Astrocyte (in vitro differentiated cells and primary cell): Measurements from ENCODE around the gene CHIC2. TPM values are rescaled to one million over a fixed set of nuclear protein-coding genes. Genes with fewer than 3 reads are reported as not detected.

Experiments used
- DNase-seq: peaks from one replicate; pipeline ENCODE4 v3.0.0-alpha.2; 2010; ENCODE audit warnings: low read depth
- FAIRE-seq: peaks from 2 replicates; lab custom pipeline; 2011; peaks lifted over from hg19 to GRCh38; lab: Jason Lieb, UNC
- H2AFZ ChIP-seq: 2 replicates; pipeline ENCODE4 v1.6.0; 2012; ENCODE audit warnings: low read depth, low read length, inconsistent platforms
- H3K27ac ChIP-seq: 2 replicates; pipeline ENCODE4 v1.5.1; 2011; ENCODE audit warnings: low read depth, low read length, inconsistent platforms
- H3K27me3 ChIP-seq: 2 replicates; pipeline ENCODE4 v1.6.0; 2011; ENCODE audit warnings: low read length, inconsistent platforms; ENCODE audit not compliant: insufficient read depth
- H3K36me3 ChIP-seq: 2 replicates; pipeline ENCODE4 v1.5.1; 2011; ENCODE audit warnings: low read length, inconsistent platforms; ENCODE audit not compliant: insufficient read depth
- H3K4me1 ChIP-seq: 2 replicates; pipeline ENCODE4 v1.5.1; 2011; ENCODE audit warnings: low read length, inconsistent platforms; ENCODE audit not compliant: insufficient read depth
- H3K4me2 ChIP-seq: 2 replicates; pipeline ENCODE4 v1.6.0; 2012; ENCODE audit warnings: low read length, inconsistent platforms
- H3K4me3 ChIP-seq: 2 replicates; pipeline ENCODE4 v1.5.1; 2011; ENCODE audit warnings: low read depth, mild to moderate bottlenecking, low read length, inconsistent platforms; ENCODE audit not compliant: insufficient read depth
- H3K79me2 ChIP-seq: 2 replicates; pipeline ENCODE4 v1.6.0; 2012; ENCODE audit warnings: mild to moderate bottlenecking, low read length, inconsistent platforms; ENCODE audit not compliant: insufficient read depth
- H3K9ac ChIP-seq: 2 replicates; pipeline ENCODE4 v1.6.0; 2012; ENCODE audit warnings: mild to moderate bottlenecking, low read length, inconsistent platforms
- H3K9me3 ChIP-seq: 2 replicates; pipeline ENCODE4 v1.5.1; 2012; ENCODE audit warnings: low read depth, mild to moderate bottlenecking, low read length, inconsistent platforms; ENCODE audit not compliant: insufficient read depth
- H4K20me1 ChIP-seq: 2 replicates; pipeline ENCODE4 v1.6.0; 2012; ENCODE audit warnings: low read length, inconsistent platforms; ENCODE audit not compliant: insufficient read depth
- H3K27ac Mint-ChIP-seq: one replicate; pipeline ENCODE4 v1.8.0; 2021; ENCODE audit warnings: mild to moderate bottlenecking, mixed read lengths; ENCODE audit not compliant: unreplicated experiment
- H3K27me3 Mint-ChIP-seq: one replicate; pipeline ENCODE4 v1.8.0; 2021; ENCODE audit warnings: low read depth, mixed read lengths; ENCODE audit not compliant: unreplicated experiment
- H3K36me3 Mint-ChIP-seq: one replicate; pipeline ENCODE4 v1.8.0; 2021; ENCODE audit warnings: low read depth, mixed read lengths; ENCODE audit not compliant: unreplicated experiment
- H3K4me1 Mint-ChIP-seq: one replicate; pipeline ENCODE4 v1.8.0; 2021; ENCODE audit warnings: low read depth, mixed read lengths; ENCODE audit not compliant: unreplicated experiment
- H3K4me3 Mint-ChIP-seq: one replicate; pipeline ENCODE4 v1.8.0; 2021; ENCODE audit warnings: mild to moderate bottlenecking, moderate library complexity, mixed read lengths; ENCODE audit not compliant: unreplicated experiment
- H3K9me3 Mint-ChIP-seq: one replicate; pipeline ENCODE4 v1.8.0; 2021; ENCODE audit warnings: mild to moderate bottlenecking, mixed read lengths; ENCODE audit not compliant: unreplicated experiment
- EZH2 ChIP-seq: IDR thresholded peaks from 2 replicates; pipeline ENCODE4 v1.6.1; 2012; ENCODE audit warnings: mild to moderate bottlenecking, low read length, inconsistent platforms; ENCODE audit not compliant: insufficient read depth
- total RNA-seq: library from RNA; stranded (reverse); gene quantifications from 2 replicates; pipeline ENCODE4 v1.2.1, GENCODE V29; 2021
- TF ChIP-seq, protein P1 (sequence below): IDR thresholded peaks from 2 replicates; pipeline ENCODE4 v1.5.1; 2011; ENCODE audit warnings: low read depth, mild to moderate bottlenecking, inconsistent platforms, low read length, moderate library complexity; ENCODE audit not compliant: insufficient read depth

Gene CHIC2
- total RNA-seq, 1 donor from 2014 or later, result 38.2 TPM

DNA sequence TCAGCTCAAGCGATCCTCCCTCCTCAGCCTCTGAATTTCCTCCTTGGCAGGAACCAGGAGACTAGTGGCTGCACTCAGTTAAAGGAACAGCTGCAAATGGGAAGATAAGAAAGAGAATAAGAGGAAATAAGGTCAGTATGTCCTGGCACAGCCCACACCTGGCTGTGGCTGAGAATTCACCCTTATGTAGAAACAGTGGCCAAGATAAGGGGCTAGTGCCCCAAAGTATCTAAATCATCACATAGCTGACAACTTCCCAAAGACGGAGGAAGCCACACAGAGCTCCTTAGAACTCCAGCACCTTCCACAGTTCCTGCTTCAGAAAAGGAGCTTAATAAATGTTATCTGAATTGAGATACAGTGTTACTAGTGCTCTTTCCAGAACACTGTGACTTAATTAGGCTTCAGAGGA is 2.3 kb upstream of the CHIC2 start:
- H3K4me2 ChIP-seq, result peak overlapping the region; percentile 64
- peaks cover 30% of the 10 kb centered on the region for H3K4me1 Mint-ChIP-seq
- peak overlapping the region; percentile 30 for H3K9ac ChIP-seq
- H3K4me3 ChIP-seq, result no peak overlapping the region
- H4K20me1 ChIP-seq, result peaks cover 16% of the 10 kb centered on the region
- H3K4me3 Mint-ChIP-seq, result no peak overlapping the region
- TF ChIP-seq, protein P1, sequence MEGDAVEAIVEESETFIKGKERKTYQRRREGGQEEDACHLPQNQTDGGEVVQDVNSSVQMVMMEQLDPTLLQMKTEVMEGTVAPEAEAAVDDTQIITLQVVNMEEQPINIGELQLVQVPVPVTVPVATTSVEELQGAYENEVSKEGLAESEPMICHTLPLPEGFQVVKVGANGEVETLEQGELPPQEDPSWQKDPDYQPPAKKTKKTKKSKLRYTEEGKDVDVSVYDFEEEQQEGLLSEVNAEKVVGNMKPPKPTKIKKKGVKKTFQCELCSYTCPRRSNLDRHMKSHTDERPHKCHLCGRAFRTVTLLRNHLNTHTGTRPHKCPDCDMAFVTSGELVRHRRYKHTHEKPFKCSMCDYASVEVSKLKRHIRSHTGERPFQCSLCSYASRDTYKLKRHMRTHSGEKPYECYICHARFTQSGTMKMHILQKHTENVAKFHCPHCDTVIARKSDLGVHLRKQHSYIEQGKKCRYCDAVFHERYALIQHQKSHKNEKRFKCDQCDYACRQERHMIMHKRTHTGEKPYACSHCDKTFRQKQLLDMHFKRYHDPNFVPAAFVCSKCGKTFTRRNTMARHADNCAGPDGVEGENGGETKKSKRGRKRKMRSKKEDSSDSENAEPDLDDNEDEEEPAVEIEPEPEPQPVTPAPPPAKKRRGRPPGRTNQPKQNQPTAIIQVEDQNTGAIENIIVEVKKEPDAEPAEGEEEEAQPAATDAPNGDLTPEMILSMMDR, result no peak
- no peak for TF ChIP-seq EZH2
- H3K79me2 ChIP-seq, result peaks cover 26% of the 10 kb centered on the region
- peaks cover 38% of the 10 kb centered on the region for H3K4me1 ChIP-seq
- DNase-seq, result no peak
- H3K36me3 ChIP-seq, result no peaks in the 10 kb centered on the region
- H3K9me3 Mint-ChIP-seq, result no peaks in the 10 kb centered on the region
- no peaks in the 10 kb centered on the region for H3K27me3 ChIP-seq
- H3K9me3 ChIP-seq, result no peaks in the 10 kb centered on the region
- peak overlapping the region; percentile 66 for H3K27ac Mint-ChIP-seq
- no peak for FAIRE-seq
- H3K27ac ChIP-seq, result no peak overlapping the region
- H3K36me3 Mint-ChIP-seq, result no peaks in the 10 kb centered on the region
- H3K27me3 Mint-ChIP-seq, result no peaks in the 10 kb centered on the region
- H2AFZ ChIP-seq, result peak overlapping the region; percentile 12

DNA sequence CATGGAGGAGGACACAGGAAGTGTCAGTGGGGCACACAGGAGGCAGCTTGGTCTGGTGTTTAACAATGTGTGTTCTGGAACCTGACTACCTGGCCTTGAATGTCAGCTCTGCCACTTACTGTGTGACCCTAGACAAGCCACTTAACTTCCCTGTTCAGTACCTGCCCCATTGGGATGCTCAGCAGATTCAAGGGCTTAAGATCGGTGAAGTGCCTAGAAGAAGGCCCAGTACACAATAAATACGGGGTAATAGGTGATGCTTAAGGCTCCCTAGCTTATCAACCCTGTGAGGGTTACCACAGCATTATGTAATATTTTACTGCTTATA is 1.6 kb upstream of the CHIC2 start:
- peak overlapping the region; percentile 48 for H3K27ac Mint-ChIP-seq
- peak overlapping the region; percentile 34 for H3K4me3 Mint-ChIP-seq

More for the DNA sequence above, 1.6 kb upstream of the CHIC2 start:
- H3K36me3 Mint-ChIP-seq, result no peaks in the 10 kb centered on the region
- Histone ChIP-seq H3K27me3 (no peaks in the 10 kb centered on the region), H3K4me2 (peak overlapping the region; percentile 91), H3K9ac (no peak overlapping the region), H3K4me1 (peaks cover 43% of the 10 kb centered on the region), H4K20me1 (peaks cover 23% of the 10 kb centered on the region), H3K27ac (no peak overlapping the region), H3K79me2 (peaks cover 33% of the 10 kb centered on the region), H3K9me3 (no peaks in the 10 kb centered on the region), H3K4me3 (no peak overlapping the region), H3K36me3 (no peaks in the 10 kb centered on the region), H2AFZ (no peak overlapping the region)
- no peaks in the 10 kb centered on the region for H3K27me3 Mint-ChIP-seq
- TF ChIP-seq, protein P1, result no peak
- no peak for TF ChIP-seq EZH2
- FAIRE-seq (no peak), DNase-seq (no peak)
- H3K4me1 Mint-ChIP-seq, result peaks cover 35% of the 10 kb centered on the region
- no peaks in the 10 kb centered on the region for H3K9me3 Mint-ChIP-seq
